ENCODE data around the gene ACSL6.

Gene ACSL6

GRCh38 chr5:132016721-132017250 lies 5.3 kb upstream of the ACSL6 start:
- no peaks in the 10 kb centered on the region for H3K9me3 ChIP-seq (ENCODE audit: control insufficient read depth, insufficient read depth, low read length)
- peaks cover 14% of the 10 kb centered on the region for H3K4me1 ChIP-seq (ENCODE audit: control insufficient read depth, low read length)
- H3K4me2 ChIP-seq (ENCODE audit: low read length) = no peak overlapping the region
- TF ChIP-seq EZH2phosphoT487 (IDR thresholded peaks at IDR 0.05; ENCODE audit: borderline replicate concordance, low read length) (no peak), CTCF (IDR thresholded peaks at IDR 0.05; ENCODE audit: low read depth, low read length, poor library complexity, severe bottlenecking) (no peak)
- no peaks in the 10 kb centered on the region for H3K36me3 ChIP-seq (ENCODE audit: control insufficient read depth, low read length)
- no peaks in the 10 kb centered on the region for H4K20me1 ChIP-seq (ENCODE audit: control insufficient read depth, insufficient read depth, low read depth, low read length)
- no peaks in the 10 kb centered on the region for H3K79me2 ChIP-seq (ENCODE audit: control insufficient read depth, low read length)
- H3K4me3 ChIP-seq (ENCODE audit: low read length) = no peak overlapping the region
- H3K27ac ChIP-seq (ENCODE audit: low read depth, low read length) = no peak overlapping the region
- no peaks in the 10 kb centered on the region for H3K9me2 ChIP-seq (replicated peaks; ENCODE audit: control insufficient read depth, low read length)
- peaks cover 47% of the 10 kb centered on the region for H3K27me3 ChIP-seq (ENCODE audit: control insufficient read depth, low read length)
- H3F3A ChIP-seq (ENCODE audit: control insufficient read depth, insufficient read depth) = no peaks in the 10 kb centered on the region

GRCh38 chr5:132013711-132014110 lies 2.3 kb upstream of the ACSL6 start:
- H3K79me2 ChIP-seq (ENCODE audit: control insufficient read depth, low read length) = no peaks in the 10 kb centered on the region
- no peaks in the 10 kb centered on the region for H3K9me2 ChIP-seq (replicated peaks; ENCODE audit: control insufficient read depth, low read length)
- no peaks in the 10 kb centered on the region for H4K20me1 ChIP-seq (ENCODE audit: control insufficient read depth, insufficient read depth, low read depth, low read length)
- H3K36me3 ChIP-seq (ENCODE audit: control insufficient read depth, low read length) = no peaks in the 10 kb centered on the region
- H3K27me3 ChIP-seq (ENCODE audit: control insufficient read depth, low read length) = peaks cover 36% of the 10 kb centered on the region
- TF ChIP-seq CTCF (IDR thresholded peaks at IDR 0.05; ENCODE audit: low read depth, low read length, poor library complexity, severe bottlenecking) (no peak), EZH2phosphoT487 (IDR thresholded peaks at IDR 0.05; ENCODE audit: borderline replicate concordance, low read length) (no peak)
- H3K4me2 ChIP-seq (ENCODE audit: low read length) = no peak overlapping the region
- H3K4me3 ChIP-seq (ENCODE audit: low read length) = no peak overlapping the region
- H3K9me3 ChIP-seq (ENCODE audit: control insufficient read depth, insufficient read depth, low read length) = no peaks in the 10 kb centered on the region
- no peak overlapping the region for H3K27ac ChIP-seq (ENCODE audit: low read depth, low read length)
- H3F3A ChIP-seq (ENCODE audit: control insufficient read depth, insufficient read depth) = no peaks in the 10 kb centered on the region
- H3K4me1 ChIP-seq (ENCODE audit: control insufficient read depth, low read length) = peaks cover 6% of the 10 kb centered on the region

GRCh38 chr5:132013006-132013689 lies 1.7 kb upstream of the ACSL6 start:
- Histone ChIP-seq H3K79me2 (ENCODE audit: control insufficient read depth, low read length) (no peaks in the 10 kb centered on the region), H3K36me3 (ENCODE audit: control insufficient read depth, low read length) (no peaks in the 10 kb centered on the region), H3F3A (ENCODE audit: control insufficient read depth, insufficient read depth) (no peaks in the 10 kb centered on the region), H3K27ac (ENCODE audit: low read depth, low read length) (no peak overlapping the region), H3K27me3 (ENCODE audit: control insufficient read depth, low read length) (peaks cover 36% of the 10 kb centered on the region), H3K4me1 (ENCODE audit: control insufficient read depth, low read length) (peaks cover 6% of the 10 kb centered on the region), H4K20me1 (ENCODE audit: control insufficient read depth, insufficient read depth, low read depth, low read length) (no peaks in the 10 kb centered on the region), H3K4me2 (ENCODE audit: low read length) (no peak overlapping the region), H3K9me3 (ENCODE audit: control insufficient read depth, insufficient read depth, low read length) (no peaks in the 10 kb centered on the region), H3K9me2 (replicated peaks; ENCODE audit: control insufficient read depth, low read length) (no peaks in the 10 kb centered on the region), H3K4me3 (ENCODE audit: low read length) (no peak overlapping the region)
- no peak for TF ChIP-seq EZH2phosphoT487 (IDR thresholded peaks at IDR 0.05; ENCODE audit: borderline replicate concordance, low read length)
- no peak for TF ChIP-seq CTCF (IDR thresholded peaks at IDR 0.05; ENCODE audit: low read depth, low read length, poor library complexity, severe bottlenecking)
